Measurements from ENCODE around the gene PRRG2.

The PRRG2 gene

GRCh38 chr19:49553451-49554271 lies 27.5 kb upstream of the PRRG2 start:
- TF ChIP-seq POLR2AphosphoS5 (IDR thresholded peaks at IDR 0.05; ENCODE audit: low read depth, low read length) (no peak), FOXP2 (optimal IDR thresholded peaks at IDR 0.05; ENCODE audit: borderline replicate concordance, extremely low read depth, extremely low read length, insufficient read depth) (no peak), SIN3A (IDR thresholded peaks at IDR 0.05; ENCODE audit: borderline replicate concordance, insufficient read depth, low read length) (no peak), REST (IDR thresholded peaks at IDR 0.05; ENCODE audit: insufficient read depth in 1 of 2, low read depth in 2 of 2, low read length in 2 of 2) (no peak), TAF1 (IDR thresholded peaks at IDR 0.05; ENCODE audit: borderline replicate concordance, insufficient read depth, low read length) (no peak)

- no peak for TF ChIP-seq SIN3A (IDR thresholded peaks at IDR 0.05; ENCODE audit: borderline replicate concordance, insufficient read depth, low read length)
- TF ChIP-seq POLR2AphosphoS5 (IDR thresholded peaks at IDR 0.05; ENCODE audit: low read depth, low read length), result no peak
- TF ChIP-seq TAF1 (IDR thresholded peaks at IDR 0.05; ENCODE audit: borderline replicate concordance, insufficient read depth, low read length), result no peak
- TF ChIP-seq REST (IDR thresholded peaks at IDR 0.05; ENCODE audit: insufficient read depth in 1 of 2, low read depth in 2 of 2, low read length in 2 of 2), result no peak
- no peak for TF ChIP-seq FOXP2 (optimal IDR thresholded peaks at IDR 0.05; ENCODE audit: borderline replicate concordance, extremely low read depth, extremely low read length, insufficient read depth)
Observed at GRCh38 chr19:49554701-49555181, 26.4 kb upstream of the PRRG2 start.

GRCh38 chr19:49555600-49556411 lies 25.3 kb upstream of the PRRG2 start:
- no peak for TF ChIP-seq SIN3A (IDR thresholded peaks at IDR 0.05; ENCODE audit: borderline replicate concordance, insufficient read depth, low read length)
- TF ChIP-seq TAF1 (IDR thresholded peaks at IDR 0.05; ENCODE audit: borderline replicate concordance, insufficient read depth, low read length), result no peak

- TF ChIP-seq POLR2AphosphoS5 (IDR thresholded peaks at IDR 0.05; ENCODE audit: low read depth, low read length) (no peak), TAF1 (IDR thresholded peaks at IDR 0.05; ENCODE audit: borderline replicate concordance, insufficient read depth, low read length) (no peak), REST (IDR thresholded peaks at IDR 0.05; ENCODE audit: insufficient read depth in 1 of 2, low read depth in 2 of 2, low read length in 2 of 2) (no peak), SIN3A (IDR thresholded peaks at IDR 0.05; ENCODE audit: borderline replicate concordance, insufficient read depth, low read length) (no peak), FOXP2 (optimal IDR thresholded peaks at IDR 0.05; ENCODE audit: borderline replicate concordance, extremely low read depth, extremely low read length, insufficient read depth) (no peak)
Observed at GRCh38 chr19:49556412-49557398, 24.4 kb upstream of the PRRG2 start.

All from PFSK-1 (cell line).